Stimulated activated naive CD4-positive, alpha-beta T cell treated with Interleukin-2 at 50 U/mL for 16 hours (primary cell): ENCODE measurements around the gene AMOT.

Source experiments
- DNase-seq: peaks from one replicate; lab custom pipeline; 2025; lab: John Stamatoyannopoulos, UW

Gene AMOT

DNA sequence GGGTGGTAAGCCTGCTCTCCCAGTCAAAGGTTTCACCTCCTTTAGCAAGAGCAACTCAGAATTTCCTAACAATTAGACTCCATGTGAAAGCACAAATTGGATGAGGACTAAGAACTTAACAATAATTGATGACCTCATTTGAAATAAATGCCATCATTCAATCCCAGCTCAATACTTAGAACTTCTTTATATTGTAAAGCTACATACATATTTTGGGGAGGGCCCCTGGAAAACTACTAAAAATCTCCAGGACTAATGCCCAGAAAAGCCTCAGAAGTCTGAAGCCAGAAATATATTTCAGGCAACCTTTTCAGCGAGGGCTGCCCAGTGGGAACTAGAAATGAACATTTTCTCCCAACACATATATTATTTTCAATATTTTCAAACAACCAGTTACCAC, 38.1 kb downstream of the AMOT start:
- no peak for DNase-seq

DNA sequence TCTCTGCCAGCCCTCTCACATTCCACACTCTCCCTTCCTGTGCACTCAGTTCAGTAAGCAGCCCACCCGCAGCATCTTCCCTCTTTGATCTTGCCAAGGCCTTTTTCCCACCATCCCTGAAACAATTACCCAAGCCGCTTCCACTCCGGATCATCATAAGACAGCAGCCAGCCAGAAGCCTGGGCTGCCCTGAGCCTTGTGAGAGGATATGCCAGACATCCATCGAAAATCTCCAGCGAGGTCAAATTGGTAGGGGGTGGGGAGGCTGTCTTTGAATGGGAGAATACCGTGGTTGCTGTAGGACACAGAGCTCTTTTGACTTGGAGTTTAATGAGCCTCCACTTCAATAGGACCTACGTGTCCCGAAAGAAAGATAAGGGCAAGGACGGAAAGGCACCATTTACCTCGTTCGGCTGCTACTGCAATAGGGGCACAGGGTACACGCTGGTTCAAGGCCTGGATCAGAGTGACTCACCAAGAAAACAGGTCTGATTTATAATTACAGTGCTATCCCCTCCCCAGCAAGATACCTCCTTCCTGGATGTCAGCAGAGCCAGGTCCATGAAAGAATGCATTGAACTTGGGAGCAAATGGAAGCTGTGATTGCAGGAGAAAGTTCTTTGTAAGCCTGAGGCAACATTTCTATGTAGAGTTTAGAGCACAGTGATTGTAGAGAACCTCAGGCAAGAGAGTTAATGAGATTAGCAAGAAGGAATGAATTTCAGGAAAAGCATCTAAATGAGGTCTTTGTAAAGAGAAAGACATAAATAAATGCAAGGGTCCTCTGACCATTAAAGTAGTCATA, 39.5 kb downstream of the AMOT start:
- DNase-seq: no peak

DNA sequence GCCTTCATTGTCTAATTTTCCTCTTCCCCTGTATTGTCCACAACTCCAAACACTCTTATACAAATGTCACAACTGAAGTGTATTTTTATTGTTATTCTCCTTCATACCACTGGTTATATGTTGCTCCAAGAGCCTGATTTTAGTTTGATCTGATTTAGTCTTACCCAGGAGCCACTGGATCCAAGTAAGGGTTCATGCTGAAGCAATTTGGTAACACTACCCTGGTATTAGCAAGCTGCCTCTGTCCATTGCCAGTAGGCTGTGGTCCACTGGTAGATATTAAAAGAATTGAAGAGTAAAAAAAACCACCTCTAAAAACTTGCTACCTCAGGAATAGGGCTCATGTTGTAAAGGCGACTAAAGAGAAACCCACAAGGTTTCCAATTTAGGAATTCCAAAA, 41.2 kb downstream of the AMOT start:
- DNase-seq: no peak

DNA sequence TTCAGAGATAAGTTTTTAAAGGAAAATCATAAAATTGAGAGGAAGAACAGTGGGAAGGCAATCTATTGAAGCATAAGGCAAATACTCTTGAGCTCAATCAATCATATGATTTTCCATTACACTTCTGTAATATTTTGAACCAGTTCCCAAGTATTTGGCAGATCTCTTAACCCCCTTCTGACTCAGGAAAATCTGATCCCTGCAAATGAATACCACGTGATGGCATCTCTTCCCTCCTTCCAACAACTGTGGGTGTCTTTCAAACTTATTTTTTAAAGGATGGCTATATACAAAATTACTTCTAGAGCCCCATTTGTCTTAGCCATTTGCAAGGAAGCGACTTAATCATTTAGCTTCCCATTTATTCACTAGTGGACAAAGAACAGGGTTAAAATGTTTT, 41.9 kb downstream of the AMOT start:
- no peak for DNase-seq

DNA sequence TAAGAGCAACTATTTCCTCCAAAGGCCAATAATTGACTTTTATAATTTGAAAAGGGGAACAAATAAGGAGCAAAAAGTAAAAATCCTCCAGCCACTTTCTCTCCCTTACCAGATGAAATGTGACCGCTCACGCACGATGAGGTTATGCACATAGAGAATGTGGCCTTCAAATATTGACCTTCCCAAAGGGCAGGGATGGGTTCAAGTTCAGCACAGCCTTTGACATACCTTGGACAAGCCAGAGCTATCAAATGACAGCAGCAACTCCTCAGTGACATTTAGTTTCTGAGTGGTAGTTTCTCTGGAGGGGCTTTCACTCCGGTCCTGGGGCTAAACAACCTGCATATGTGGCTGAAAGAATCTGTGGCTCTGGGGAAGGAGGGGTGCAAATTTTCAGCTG, 50.7 kb downstream of the AMOT start:
- no peak for DNase-seq

DNA sequence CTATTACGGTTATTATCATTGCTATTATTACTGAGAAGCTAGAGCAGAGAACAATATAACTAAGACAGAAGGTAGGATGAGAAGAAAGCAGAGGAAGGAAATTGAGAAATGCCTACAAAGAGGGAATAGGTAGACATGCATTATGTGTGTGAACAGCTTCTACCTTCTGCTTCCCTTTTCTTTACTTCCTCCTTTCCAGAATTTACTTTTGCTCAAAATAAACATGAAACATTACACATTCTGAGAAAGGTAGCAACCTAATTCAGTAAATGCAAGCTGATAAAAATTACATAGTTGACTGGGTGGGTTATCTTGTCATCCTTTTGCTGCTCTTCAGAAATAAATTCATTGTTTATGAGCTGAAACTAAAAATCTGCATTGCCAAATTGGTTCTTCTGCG, 54.6 kb downstream of the AMOT start:
- no peak for DNase-seq

DNA sequence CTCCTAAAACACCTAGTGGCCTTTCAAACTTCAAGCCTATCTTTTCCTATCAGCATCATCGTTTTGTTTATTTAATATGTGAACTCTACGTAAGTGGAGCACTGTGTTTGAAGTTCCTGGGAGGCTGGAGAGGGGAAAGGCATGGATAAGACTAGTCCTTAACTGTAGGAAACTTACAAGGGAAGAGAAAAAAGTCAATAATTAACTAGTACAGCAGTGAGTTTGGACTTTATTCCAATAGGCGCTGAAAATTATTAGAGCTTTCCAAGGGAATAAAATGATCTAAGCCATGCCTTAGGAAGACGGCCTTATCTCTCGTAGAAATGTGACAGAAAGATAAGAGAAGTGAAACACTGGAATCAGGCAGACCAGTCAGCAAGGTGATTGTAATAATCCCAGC, 55.3 kb downstream of the AMOT start:
- no peak for DNase-seq

DNA sequence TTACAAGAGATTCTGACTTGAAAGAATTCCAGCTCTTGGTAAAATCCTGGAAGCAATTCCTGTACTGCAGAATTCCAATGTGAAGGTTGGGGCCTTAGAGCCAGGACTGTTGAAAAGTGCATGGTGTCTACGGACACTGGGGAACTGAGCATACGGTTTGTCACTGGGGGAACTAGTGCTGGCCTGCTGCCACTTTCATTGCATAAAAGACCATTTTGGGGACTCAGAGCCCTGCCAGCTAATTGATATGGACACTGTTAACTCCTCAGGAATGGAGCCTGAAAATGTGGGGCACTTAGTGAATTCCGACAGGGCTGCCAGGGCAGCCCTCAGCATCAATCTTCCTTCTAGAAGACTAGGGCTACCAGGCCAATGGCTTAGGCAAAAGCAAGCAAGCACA, 55.9 kb downstream of the AMOT start:
- DNase-seq: no peak

DNA sequence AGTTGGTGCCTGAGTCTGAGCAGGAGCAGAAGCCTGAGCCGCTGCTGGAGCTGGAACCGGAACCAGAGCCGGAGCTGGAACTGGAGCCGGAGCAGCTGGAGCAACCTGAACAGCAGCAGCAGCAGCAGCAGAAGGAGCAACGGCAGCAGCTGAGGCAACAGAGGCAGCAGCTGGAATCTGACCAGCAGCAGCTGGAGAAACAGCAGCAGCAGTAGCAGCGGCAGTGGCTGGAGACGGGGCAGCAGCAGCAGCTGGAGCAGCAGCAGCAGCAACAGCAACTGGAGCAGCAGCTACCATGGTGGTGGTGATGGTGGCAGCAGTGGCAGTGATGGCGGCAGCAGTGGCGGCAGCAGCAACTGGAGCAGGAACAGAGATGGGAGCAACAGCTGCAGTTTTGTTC, 61.5 kb downstream of the AMOT start:
- DNase-seq: no peak

DNA sequence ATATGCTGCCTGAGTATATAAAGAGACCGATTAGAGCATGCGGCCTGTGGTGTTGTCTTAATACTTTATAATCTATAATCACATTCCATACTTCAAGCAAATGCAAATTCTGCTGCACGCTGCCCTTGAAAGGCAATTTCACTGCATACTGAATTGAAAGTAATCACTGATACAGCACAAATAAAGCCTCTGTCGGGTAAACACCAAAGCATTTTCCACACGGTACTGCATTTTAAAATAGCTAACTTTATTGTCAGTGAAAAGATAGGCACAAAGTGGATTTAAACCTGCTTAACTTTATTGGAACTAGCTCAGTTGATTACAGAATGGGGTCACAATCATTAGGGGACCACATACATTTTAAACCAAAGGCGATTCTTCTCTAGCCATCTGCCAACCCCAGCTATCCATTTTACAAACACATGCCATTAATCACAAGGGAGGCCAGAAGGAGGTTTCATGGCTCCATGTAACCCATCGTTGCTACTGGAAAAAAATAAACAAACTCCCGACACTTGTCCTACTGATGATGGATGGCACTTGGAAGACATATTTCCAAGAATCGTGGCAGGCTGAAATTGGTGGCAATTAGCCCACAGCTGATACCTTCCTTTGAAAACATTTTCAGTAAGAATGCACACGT, 65.9 kb downstream of the AMOT start:
- no peak for DNase-seq

DNA sequence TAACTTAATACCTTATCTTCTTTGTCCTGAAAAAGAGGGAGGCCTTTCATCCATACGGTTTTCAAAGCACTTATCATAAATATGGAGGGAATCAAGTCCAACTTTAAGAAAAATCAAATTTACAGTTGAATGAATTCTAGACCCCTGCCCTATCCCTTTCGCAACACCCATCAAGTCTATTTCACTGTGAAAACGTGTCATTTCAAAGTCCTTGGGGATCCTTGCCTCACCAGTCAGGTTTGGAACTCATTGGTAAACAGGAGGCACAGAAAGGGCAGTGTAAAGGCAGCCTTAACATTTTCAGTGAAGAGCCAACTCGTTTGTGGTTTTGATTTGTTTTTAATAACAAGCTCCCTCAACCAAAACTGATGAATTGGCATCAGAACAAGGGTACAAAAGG, 66.5 kb downstream of the AMOT start:
- DNase-seq: no peak

DNA sequence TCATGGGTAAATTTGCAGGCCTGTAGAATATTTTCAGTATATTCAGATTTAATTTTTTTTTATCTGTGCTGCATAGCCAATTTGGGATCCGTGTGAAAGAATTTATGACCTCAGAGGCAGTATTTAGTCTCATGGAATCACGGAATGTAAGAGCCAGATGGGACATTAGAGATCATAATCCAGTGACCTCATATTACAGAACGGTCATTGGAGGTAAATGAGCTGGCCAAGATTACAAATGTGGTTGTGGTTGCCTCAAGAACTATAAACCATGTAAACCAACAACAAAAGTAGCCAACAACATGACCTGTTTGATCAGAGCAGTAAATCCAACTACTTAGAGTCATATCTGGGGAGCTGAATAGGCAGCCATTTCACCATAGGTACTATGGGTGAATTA, 71.6 kb downstream of the AMOT start:
- no peak for DNase-seq

DNA sequence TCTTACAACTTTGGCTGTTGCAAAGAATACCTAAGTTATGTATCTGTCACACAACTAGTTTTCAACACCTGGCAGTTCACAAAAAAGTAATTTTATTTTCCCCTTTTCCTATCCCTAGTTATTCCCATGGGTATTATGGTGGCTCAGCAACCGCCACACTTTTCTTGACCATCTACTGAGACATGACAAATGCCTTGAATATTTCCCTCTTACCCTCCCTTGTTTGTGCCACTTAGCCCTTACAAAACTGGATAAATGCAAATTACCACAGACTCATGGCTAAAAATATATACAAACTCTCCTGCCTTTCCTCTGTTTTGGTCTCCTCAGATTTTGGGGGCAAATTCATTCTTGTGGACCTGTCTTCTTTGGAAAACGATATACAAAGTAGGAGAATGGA, 72.1 kb downstream of the AMOT start:
- DNase-seq: no peak

DNA sequence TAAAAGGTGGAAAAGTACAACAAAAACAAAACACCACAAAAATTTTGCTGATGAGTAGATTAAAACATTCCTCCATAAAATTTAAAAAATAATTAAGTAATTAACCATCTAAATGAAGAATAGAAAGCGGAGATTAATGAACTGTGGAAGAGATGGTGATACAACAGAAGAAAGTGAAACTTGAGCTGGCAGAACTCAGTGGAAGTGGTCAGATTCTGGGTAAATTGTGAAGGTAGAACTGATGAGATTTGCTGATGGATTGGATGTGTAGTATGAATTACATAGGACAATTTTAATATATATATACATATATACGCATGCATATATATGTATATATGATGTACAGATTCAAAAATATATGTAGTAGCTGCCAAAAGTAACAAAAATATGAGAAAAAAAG, 73.9 kb downstream of the AMOT start:
- no peak for DNase-seq

DNA sequence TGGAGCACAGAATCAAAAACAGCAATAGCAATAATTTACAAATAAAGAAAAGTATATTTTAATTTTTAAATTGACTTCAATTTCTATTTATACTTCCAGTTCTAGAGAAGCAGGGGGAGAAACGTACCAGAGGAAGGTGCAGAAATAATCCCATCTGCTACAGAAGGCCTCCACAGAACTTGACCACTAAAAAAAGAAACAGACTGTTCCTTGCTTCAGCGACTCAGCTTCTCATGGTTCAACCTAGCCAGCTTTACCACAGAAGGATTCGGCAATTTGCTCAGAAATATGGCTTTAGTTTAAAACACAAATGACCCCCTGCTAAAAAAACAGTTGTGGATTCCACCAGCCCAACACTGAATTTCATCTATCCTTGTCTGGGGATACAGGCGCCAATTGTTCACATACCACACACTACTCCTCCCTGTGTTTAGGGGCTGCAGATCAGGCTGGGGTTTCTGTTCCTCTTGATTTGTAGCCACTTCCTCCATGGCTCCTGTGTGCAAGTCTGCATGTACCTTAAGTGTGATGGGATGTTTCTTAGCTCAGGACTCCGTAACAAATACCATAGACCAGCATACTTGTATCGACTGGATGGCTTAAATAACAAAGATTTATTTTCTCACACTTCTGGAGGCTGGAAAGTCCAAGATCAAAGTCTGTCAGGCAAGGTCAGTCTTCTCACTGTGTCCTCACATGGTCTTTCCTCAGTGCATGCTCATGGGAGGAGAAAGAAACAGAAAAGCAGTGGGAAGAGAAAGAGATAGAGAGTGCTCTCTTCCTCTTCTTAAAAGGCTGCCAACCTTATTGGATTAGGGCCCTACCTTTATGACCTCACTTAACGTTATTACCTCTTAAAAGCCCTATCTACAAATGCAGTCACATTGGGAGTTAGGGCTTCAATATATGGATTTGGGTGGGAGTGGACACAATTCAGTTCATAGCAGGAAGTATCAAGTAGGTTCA, 79.1 kb downstream of the AMOT start:
- DNase-seq: no peak

DNA sequence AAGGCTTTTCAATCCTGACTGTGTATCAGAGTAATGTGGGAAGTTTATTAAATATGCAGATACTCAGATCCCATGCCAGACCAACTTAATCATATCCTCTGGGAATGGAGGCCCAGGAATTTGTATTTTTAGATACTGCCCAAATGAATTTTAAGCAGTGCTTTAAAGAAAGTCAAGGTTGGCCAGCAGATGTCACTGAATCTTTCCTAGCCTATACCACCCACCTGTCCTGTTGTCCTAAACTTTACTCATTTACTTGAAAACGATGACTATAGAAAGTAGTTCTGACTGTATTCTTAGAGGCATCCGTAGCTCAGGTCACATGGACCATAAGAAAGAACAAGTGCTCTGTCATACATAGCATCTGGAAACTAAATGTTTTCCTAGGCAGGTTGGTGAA, 79.9 kb downstream of the AMOT start:
- no peak for DNase-seq

DNA sequence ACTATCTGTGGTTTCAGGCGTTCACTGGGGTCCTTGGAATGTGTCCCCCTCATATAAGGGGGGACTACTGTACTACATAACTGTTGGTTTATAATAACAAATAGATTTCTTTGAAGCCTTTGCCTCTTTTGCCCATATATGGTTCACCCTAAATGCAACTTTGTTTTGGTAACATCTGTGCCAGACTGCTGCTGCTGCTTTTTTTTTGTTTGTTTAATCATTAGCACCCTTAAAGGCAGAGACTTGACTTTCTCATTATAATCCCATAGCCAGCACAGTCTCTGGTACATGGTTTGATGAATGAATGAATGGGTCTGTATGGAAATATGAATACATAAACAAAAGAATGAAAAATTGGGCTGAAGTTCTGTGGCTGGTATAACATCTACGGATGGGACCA, 80.7 kb downstream of the AMOT start:
- no peak for DNase-seq

DNA sequence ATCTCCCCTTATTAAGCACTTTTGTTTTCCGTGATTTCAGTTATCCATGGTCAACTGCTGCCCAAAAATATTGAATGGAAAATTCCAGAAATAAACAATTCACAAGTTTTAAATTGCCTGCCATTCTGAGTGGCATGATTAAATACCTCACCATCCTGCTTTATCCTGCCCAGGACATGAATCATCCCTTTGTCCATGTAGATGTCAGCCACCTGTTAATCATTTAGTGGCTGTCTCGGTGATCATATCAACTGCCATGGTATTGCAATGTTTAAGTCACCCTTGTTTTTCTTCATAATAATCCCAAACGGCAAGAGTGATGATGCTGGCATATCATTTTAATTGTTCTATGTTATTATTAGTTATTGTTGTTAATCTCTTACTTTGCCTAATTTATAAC, 81.1 kb downstream of the AMOT start:
- DNase-seq: no peak

DNA sequence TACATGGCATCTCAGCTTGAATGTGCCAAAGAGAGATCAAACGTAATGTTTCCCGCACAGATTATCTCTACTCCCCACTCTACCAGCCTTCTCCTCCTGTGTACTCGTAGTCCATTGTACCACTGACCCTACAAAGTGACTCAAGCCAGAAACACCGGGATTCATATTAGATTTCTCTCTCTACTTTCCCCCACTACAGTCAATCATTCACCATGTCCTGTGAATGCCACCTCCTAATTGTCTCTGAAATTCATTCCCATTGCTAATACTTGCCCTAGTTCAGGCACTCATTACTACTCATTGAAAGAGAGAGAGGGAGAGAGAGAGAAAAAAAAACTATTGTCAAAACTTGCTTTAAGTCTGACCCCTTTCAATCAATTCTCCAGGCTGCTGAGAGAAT, 82.7 kb downstream of the AMOT start:
- DNase-seq: no peak

DNA sequence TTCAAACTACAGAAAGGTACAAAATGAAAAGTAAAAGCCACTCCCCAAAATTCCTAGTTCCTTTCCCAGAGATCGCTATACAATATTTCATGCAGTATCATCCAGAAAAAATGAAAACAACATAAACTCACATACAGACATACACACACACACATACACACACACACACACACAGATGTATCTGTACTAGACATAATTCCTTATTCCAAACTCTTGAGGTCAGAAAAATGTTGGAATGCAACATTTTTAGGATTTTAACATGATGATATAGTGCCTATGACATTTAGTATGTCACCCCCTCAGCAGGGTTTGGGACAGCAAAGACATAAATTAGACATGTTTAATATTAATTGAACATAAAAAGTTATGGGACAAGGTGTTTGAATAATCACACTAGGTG, 87.5 kb downstream of the AMOT start:
- no peak for DNase-seq

DNA sequence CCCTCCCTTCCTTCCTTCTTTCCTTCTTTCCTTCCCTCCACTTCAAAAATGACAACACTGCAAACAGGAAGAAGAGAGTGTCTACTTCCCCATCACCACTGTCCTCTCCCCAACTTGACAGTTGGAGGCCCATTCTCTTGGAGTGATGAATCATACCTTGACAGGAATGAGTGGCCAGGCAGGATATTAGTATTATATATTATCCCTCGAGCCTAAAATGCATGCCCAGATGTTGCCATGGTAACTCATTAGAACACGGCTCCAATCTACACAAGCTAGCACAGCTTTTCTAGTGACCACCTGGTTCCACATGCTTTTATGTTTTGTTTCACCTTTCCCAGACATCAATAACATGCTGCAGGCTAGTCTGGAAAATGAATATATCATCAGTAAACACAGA, 89.6 kb downstream of the AMOT start:
- no peak for DNase-seq

DNA sequence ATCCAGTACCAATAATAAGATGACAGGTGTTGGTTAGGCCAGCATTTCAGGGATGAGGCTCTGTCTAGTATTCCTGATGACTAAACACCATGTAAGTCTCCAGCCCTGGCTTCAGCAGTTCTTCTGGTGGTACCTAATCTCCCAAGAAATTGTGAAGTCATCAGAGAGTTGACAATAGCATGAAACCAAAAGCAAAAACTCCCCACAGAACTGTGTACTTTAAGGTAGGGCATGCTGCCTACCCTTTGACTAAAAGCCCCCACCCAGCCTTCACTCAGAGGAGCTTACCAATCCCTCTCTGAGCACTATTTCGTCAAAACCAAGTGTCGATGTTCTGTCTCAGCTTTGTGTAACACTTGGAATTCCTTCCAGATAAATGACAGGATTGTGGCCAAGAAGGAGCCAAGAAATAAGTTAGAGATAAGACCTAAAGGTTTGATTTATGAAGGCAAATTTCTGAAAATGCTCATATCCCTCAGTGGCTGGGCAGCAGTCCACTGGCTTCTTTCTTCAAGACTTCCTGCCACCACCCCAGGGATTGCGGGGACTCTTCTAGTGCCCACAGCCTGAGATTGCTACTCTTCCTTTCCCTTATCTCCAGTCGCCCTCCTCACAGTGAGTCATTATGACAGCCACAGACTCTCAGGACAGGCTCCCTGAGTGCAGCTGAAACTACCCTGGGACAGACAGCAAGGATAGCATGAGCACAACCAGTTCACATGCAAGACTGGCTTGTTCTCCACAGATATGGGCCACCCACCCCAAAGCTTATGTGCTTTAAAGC, 93.6 kb downstream of the AMOT start:
- no peak for DNase-seq
